Endothelial cell of umbilical vein (primary cell): ENCODE results near the gene ZBTB21. TPM values are rescaled to one million over a fixed set of nuclear protein-coding genes. Genes with fewer than 3 reads are reported as not detected.

Source experiments
- BruUV-seq: library from RNA; stranded (reverse); fragments of 400-500 nt; replicated peaks from 2 replicates; lab custom pipeline; 2021; lab: Mats Ljungman, UMichigan
- CTCF ChIA-PET: fragments of 300-600, 350-600 bp; sonication (Branson Sonifier 250); formaldehyde crosslinking; loops from one replicate; lab custom pipeline; 2021; ENCODE audit warnings: antibody characterized with exemption, inconsistent platforms; lab: Charles Lee
- POLR2A ChIA-PET: fragments of 300-600, 350-600 bp; sonication (Branson Sonifier 250); formaldehyde crosslinking; loops from one replicate; lab custom pipeline; 2021; ENCODE audit warnings: antibody characterized with exemption, inconsistent platforms; lab: Charles Lee
- DNase-seq: peaks from one replicate; pipeline ENCODE4 v3.0.0-alpha.2; 2011; ENCODE audit warnings: low read depth, low spot score
- FAIRE-seq: peaks from 2 replicates; lab custom pipeline; 2011; peaks lifted over from hg19 to GRCh38; lab: Jason Lieb, UNC
- H2AFZ ChIP-seq: 2 replicates; pipeline ENCODE4 v1.6.0; 2012; ENCODE audit warnings: low read depth, low read length, control low read depth, inconsistent platforms
- H3K27ac ChIP-seq: 2 replicates; pipeline ENCODE4 v1.5.1; 2011; ENCODE audit warnings: low read depth, mild to moderate bottlenecking, control low read depth, low read length, moderate library complexity; ENCODE audit not compliant: insufficient read depth
- H3K27me3 ChIP-seq, 2 experiments: 2 replicates each; pipeline versions ENCODE4 v1.6.0 to v1.6.1; 2011; ENCODE audit warnings: low read length in 2 of 2, mixed read lengths in 1 of 2; ENCODE audit not compliant: control insufficient read depth in 2 of 2, insufficient read depth in 2 of 2
- H3K36me3 ChIP-seq, 2 experiments: 2 replicates in 1 of 2; 3 replicates in 1 of 2; pipeline ENCODE4 v1.5.1; 2011; ENCODE audit warnings: low read length in 2 of 2, mild to moderate bottlenecking in 1 of 2, moderate library complexity in 1 of 2; ENCODE audit not compliant: control insufficient read depth in 2 of 2, insufficient read depth in 2 of 2; ENCODE audit errors: extremely low read depth in 1 of 2
- H3K4me1 ChIP-seq: 3 replicates; pipeline ENCODE4 v1.5.1; 2011; ENCODE audit warnings: mild to moderate bottlenecking, low read length; ENCODE audit not compliant: control insufficient read depth, insufficient read depth; ENCODE audit errors: extremely low read depth
- H3K4me2 ChIP-seq: 2 replicates; pipeline ENCODE4 v1.6.1; 2011; ENCODE audit warnings: low read length, control low read depth, mixed read lengths; ENCODE audit not compliant: insufficient read depth
- H3K4me3 ChIP-seq, 3 experiments: fragments of 200-600 bp in 1 of 3; sonication (generic), shearing (Covaris generic) in 1 of 3; replicated peaks in 1 of 3; 2 replicates each; pipeline ENCODE4 v1.5.1; 2011 to 2016; ENCODE audit warnings: control low read depth in 3 of 3, low read length in 3 of 3, mild to moderate bottlenecking in 2 of 3, inconsistent platforms in 1 of 3, low read depth in 1 of 3, moderate library complexity in 1 of 3; ENCODE audit not compliant: insufficient read depth in 1 of 3
- H3K79me2 ChIP-seq: 2 replicates; pipeline ENCODE4 v1.6.0; 2012; ENCODE audit warnings: low read length, inconsistent platforms; ENCODE audit not compliant: control insufficient read depth, insufficient read depth
- H3K9ac ChIP-seq: replicated peaks from 2 replicates; pipeline ENCODE3; 2011; ENCODE audit warnings: low read length, control low read depth; ENCODE audit not compliant: insufficient read depth; ENCODE audit errors: extremely low read depth
- H3K9me1 ChIP-seq: replicated peaks from 3 replicates; pipeline ENCODE4 v1.6.0; 2011; ENCODE audit warnings: mild to moderate bottlenecking, low read length; ENCODE audit not compliant: control insufficient read depth, insufficient read depth; ENCODE audit errors: extremely low read depth
- H3K9me3 ChIP-seq: replicated peaks from 2 replicates; pipeline ENCODE4 v1.5.1; 2012; ENCODE audit warnings: low read length, inconsistent platforms; ENCODE audit not compliant: control insufficient read depth, insufficient read depth
- H4K20me1 ChIP-seq: replicated peaks from 2 replicates; pipeline ENCODE3; 2011; ENCODE audit warnings: mild to moderate bottlenecking, low read length; ENCODE audit not compliant: control insufficient read depth, insufficient read depth; ENCODE audit errors: extremely low read depth
- CTCF ChIP-seq, 2 donors: IDR thresholded peaks; 1 replicate in 1 of 2; 2 replicates in 1 of 2; pipeline ENCODE4 v1.5.1; 2011; ENCODE audit warnings: low read length in 2 of 2, mild to moderate bottlenecking in 2 of 2, moderate library complexity in 2 of 2, control low read depth in 1 of 2, inconsistent platforms in 1 of 2, low read depth in 1 of 2; ENCODE audit not compliant: insufficient read depth in 1 of 2; ENCODE audit errors: extremely low read depth in 1 of 2
- EZH2 ChIP-seq: IDR thresholded peaks from 2 replicates; pipeline ENCODE4 v1.6.1; 2012; ENCODE audit warnings: borderline replicate concordance, low read depth, mild to moderate bottlenecking, moderate library complexity, low read length, inconsistent platforms; ENCODE audit not compliant: severe bottlenecking
- FOS ChIP-seq: IDR thresholded peaks from 2 replicates; pipeline ENCODE4 v1.6.1; 2011; ENCODE audit warnings: mild to moderate bottlenecking, low read length, moderate library complexity, borderline replicate concordance; ENCODE audit not compliant: insufficient read depth
- GATA2 ChIP-seq: IDR thresholded peaks from 2 replicates; pipeline ENCODE4 v1.7.0; 2011; ENCODE audit warnings: low read depth, mild to moderate bottlenecking, moderate library complexity, mixed read lengths, low read length; ENCODE audit not compliant: insufficient read length, insufficient read depth
- JUN ChIP-seq: IDR thresholded peaks from 2 replicates; pipeline ENCODE4 v1.6.1; 2011; ENCODE audit warnings: borderline replicate concordance, low read depth; ENCODE audit not compliant: insufficient read length, insufficient read depth
- MAX ChIP-seq: IDR thresholded peaks from 2 replicates; pipeline ENCODE4 v1.6.1; 2011; ENCODE audit not compliant: insufficient read depth, insufficient read length
- MYC ChIP-seq: IDR thresholded peaks from one replicate; pipeline ENCODE4 v1.6.1; 2011; ENCODE audit warnings: mild to moderate bottlenecking, low read depth, low read length
- dilution Hi-C: fragments of 300-500 bp; cut with MboI; formaldehyde crosslinking; loops from one replicate; pipeline ENCODE4 v1.15.0; 2019; ENCODE audit warnings: low sequenced_read_pairs; ENCODE audit not compliant: extremely low pct_ligation_motif_present
- intact Hi-C: fragments of 100-400 bp; cut with micrococcal nuclease; formaldehyde crosslinking; loops from one replicate; pipeline ENCODE4 v1.10.0; 2022
- polyA plus RNA-seq, 4 experiments: library from polyadenylated mRNA; depleted of rRNA in 3 of 4; stranded (reverse) in 3 of 4; unstranded in 1 of 4; fragments of >200 nt; gene quantifications; 2 replicates each; pipeline versions ENCODE4 v1.2.1 to v1.2.3, GENCODE V29; 2011 to 2012; ENCODE audit warnings: missing spikeins in 1 of 4
- total RNA-seq: library from RNA; stranded (reverse); gene quantifications from 2 replicates; pipeline ENCODE4 v1.2.3, GENCODE V29; 2021

The ZBTB21 gene
- total and polyA plus RNA-seq, 2 donors (not counting 3 experiments of a cell fraction or from before 2014, with no cell fraction given), result 2.8 to 12.4 TPM

GRCh38 chr21:41967708-41968107, 42.5 kb downstream of the ZBTB21 start:
- H3K4me1 ChIP-seq, result no peaks in the 10 kb centered on the region
- DNase-seq (no peak), FAIRE-seq (no peak)
- H3K9me1 ChIP-seq, result no peaks in the 10 kb centered on the region
- intact Hi-C loops, result no loop called here
- ChIA-PET POLR2A (no interaction called here), CTCF (no interaction called here)
- no peaks in the 10 kb centered on the region for H3K9me3 ChIP-seq
- TF ChIP-seq CTCF (IDR thresholded peaks at IDR 0.05; ENCODE audit: extremely low read depth in 1 of 2, insufficient read depth in 1 of 2, low read depth in 1 of 2, low read length in 2 of 2), result no peak
- no peak for TF ChIP-seq FOS
- TF ChIP-seq JUN, result no peak
- no peak for TF ChIP-seq MAX
- TF ChIP-seq MYC, result no peak
- no peak for TF ChIP-seq EZH2
- no peak for TF ChIP-seq GATA2
- no peak overlapping the region for H3K4me2 ChIP-seq
- H3K4me3 ChIP-seq, result no peak overlapping the region
- H4K20me1 ChIP-seq, result no peaks in the 10 kb centered on the region
- no peaks in the 10 kb centered on the region for H3K36me3 ChIP-seq
- H2AFZ ChIP-seq, result no peak overlapping the region
- dilution Hi-C loops, result no loop called here
- H3K27me3 ChIP-seq, result no peaks in the 10 kb centered on the region
- BruUV-seq, result no TSS peak
- no peak overlapping the region for H3K9ac ChIP-seq
- H3K79me2 ChIP-seq, result no peaks in the 10 kb centered on the region
- no peak overlapping the region for H3K27ac ChIP-seq
